Effector memory CD4-positive, alpha-beta T cell (primary cell): ENCODE results near the gene TSPAN5.

Source experiments
- DNase-seq, 3 donors: peaks; one replicate each; pipeline ENCODE4 v3.0.0-alpha.2; 2020
- H3K27ac ChIP-seq: 2 replicates; pipeline ENCODE4 v1.7.0; 2013; ENCODE audit warnings: mild to moderate bottlenecking, low read length, moderate library complexity; ENCODE audit not compliant: insufficient read depth, poor library complexity, severe bottlenecking
- H3K27me3 ChIP-seq: replicated peaks from 2 replicates; pipeline ENCODE4 v1.7.0; 2013; ENCODE audit warnings: mild to moderate bottlenecking, low read length; ENCODE audit not compliant: insufficient read depth, control insufficient read depth, poor library complexity, severe bottlenecking
- H3K36me3 ChIP-seq: 2 replicates; pipeline ENCODE4 v1.7.0; 2013; ENCODE audit warnings: mild to moderate bottlenecking, low read length, moderate library complexity; ENCODE audit not compliant: control insufficient read depth, insufficient read depth
- H3K4me1 ChIP-seq: 2 replicates; pipeline ENCODE4 v1.7.0; 2013; ENCODE audit warnings: low read length, mild to moderate bottlenecking; ENCODE audit not compliant: control insufficient read depth, insufficient read depth, poor library complexity, severe bottlenecking
- H3K4me3 ChIP-seq: 2 replicates; pipeline ENCODE4 v1.7.0; 2013; ENCODE audit warnings: low read length, low read depth, mild to moderate bottlenecking; ENCODE audit not compliant: insufficient read depth, poor library complexity, severe bottlenecking
- H3K9me3 ChIP-seq: 2 replicates; pipeline ENCODE4 v1.7.0; 2013; ENCODE audit warnings: mild to moderate bottlenecking, low read length, moderate library complexity; ENCODE audit not compliant: control insufficient read depth

The TSPAN5 gene

GRCh38 chr4:98624642-98625041, 33.8 kb downstream of the TSPAN5 start:
- H3K9me3 ChIP-seq, result no peaks in the 10 kb centered on the region
- H3K4me1 ChIP-seq, result peaks cover 3% of the 10 kb centered on the region
- no peaks in the 10 kb centered on the region for H3K36me3 ChIP-seq
- no peak for DNase-seq
- H3K27ac ChIP-seq, result no peak overlapping the region
- H3K4me3 ChIP-seq, result no peak overlapping the region
- H3K27me3 ChIP-seq, result no peaks in the 10 kb centered on the region

- Histone ChIP-seq H3K4me1 (peaks cover 3% of the 10 kb centered on the region), H3K9me3 (no peaks in the 10 kb centered on the region), H3K27ac (no peak overlapping the region), H3K36me3 (no peaks in the 10 kb centered on the region), H3K27me3 (no peaks in the 10 kb centered on the region), H3K4me3 (no peak overlapping the region)
- DNase-seq, result no peak
These were observed 34.3 kb downstream of the TSPAN5 start for GRCh38 chr4:98624144-98624543.

GRCh38 chr4:98623126-98623802, 35.1 kb downstream of the TSPAN5 start:
- Histone ChIP-seq H3K9me3 (no peaks in the 10 kb centered on the region), H3K27ac (no peak overlapping the region), H3K27me3 (no peaks in the 10 kb centered on the region), H3K4me1 (peaks cover 3% of the 10 kb centered on the region), H3K36me3 (no peaks in the 10 kb centered on the region), H3K4me3 (no peak overlapping the region)
- no peak for DNase-seq

DNA sequence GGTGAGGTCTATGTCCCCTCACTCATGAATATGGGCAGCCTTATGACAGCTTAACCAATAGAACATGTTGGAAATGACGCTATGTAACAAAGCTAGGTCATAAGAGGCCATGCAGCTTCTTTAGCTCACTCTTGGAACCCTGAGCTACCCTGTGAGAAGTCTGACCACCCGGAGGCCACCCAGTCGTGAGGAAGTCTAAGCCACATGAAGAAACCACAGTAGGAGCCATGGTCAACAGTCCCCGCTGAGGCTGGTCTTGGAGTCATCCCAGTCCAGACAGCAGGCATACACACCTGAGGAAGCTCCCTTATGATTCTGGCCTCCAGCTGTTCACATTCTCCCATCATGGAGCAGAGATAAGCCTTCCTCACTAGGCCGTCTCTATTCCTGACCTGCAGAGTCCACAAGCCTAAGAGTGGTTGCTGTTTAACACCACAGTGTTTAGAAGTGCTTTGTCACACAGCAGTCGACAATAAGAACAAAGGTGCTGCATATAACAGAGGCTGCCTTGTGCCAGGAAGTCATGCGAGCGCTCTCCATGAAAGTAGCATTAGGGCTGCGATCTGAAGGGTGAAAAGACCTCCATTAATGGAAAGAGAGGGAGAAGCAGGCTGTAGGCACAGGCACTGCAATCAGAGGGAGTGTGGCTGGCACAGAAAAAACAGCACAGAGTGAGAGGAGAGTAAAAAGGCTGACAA, 38.2 kb downstream of the TSPAN5 start:
- no peak for DNase-seq
- H3K4me3 ChIP-seq, result no peak overlapping the region
- no peak overlapping the region for H3K27ac ChIP-seq
- no peaks in the 10 kb centered on the region for H3K27me3 ChIP-seq
- H3K4me1 ChIP-seq, result peaks cover 3% of the 10 kb centered on the region
- H3K36me3 ChIP-seq, result no peaks in the 10 kb centered on the region
- H3K9me3 ChIP-seq, result no peaks in the 10 kb centered on the region

DNA sequence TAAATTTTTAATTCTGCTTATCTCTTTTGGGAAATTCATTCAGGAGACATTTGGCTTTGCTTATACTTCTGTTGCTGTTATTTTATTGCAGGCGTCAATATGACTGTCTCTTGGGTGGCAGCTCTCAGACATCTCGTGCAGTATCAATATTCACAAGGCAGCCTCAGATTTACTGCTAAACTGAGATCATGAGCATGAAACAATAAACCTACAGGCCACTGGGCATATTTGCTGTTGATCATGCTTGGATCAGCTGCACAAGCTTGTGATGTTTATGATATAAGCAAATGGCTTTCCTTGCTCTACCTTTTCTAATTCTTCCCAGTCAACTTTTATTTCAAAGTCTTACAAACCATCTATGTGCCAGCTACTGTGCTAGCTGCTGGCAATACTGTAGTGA, 39.2 kb downstream of the TSPAN5 start:
- no peaks in the 10 kb centered on the region for H3K9me3 ChIP-seq
- no peaks in the 10 kb centered on the region for H3K4me1 ChIP-seq
- no peak for DNase-seq
- no peak overlapping the region for H3K4me3 ChIP-seq
- no peaks in the 10 kb centered on the region for H3K36me3 ChIP-seq
- H3K27me3 ChIP-seq, result no peaks in the 10 kb centered on the region
- H3K27ac ChIP-seq, result no peak overlapping the region

DNA sequence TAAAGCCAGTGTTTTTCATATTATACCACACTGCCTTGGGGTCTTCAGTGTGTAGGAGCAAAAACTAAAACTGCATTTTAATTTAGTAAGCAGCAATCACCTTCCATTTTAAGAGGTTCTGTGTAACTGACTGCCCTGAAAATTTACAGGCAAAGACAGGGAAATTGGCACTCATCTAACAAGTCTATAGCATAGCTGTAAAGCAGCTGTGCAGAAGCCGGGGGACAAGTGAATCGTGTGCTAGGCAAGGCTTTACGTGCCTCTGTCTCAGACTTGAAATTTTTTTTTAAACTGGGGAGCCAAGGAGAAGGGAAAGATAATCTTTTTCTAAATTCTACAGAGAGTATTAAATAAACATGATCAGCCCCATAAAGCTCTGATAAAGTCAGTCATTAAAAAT, 39.7 kb downstream of the TSPAN5 start:
- no peaks in the 10 kb centered on the region for H3K27me3 ChIP-seq
- no peaks in the 10 kb centered on the region for H3K36me3 ChIP-seq
- DNase-seq, result no peak
- no peaks in the 10 kb centered on the region for H3K4me1 ChIP-seq
- H3K9me3 ChIP-seq, result no peaks in the 10 kb centered on the region
- no peak overlapping the region for H3K27ac ChIP-seq
- no peak overlapping the region for H3K4me3 ChIP-seq

DNA sequence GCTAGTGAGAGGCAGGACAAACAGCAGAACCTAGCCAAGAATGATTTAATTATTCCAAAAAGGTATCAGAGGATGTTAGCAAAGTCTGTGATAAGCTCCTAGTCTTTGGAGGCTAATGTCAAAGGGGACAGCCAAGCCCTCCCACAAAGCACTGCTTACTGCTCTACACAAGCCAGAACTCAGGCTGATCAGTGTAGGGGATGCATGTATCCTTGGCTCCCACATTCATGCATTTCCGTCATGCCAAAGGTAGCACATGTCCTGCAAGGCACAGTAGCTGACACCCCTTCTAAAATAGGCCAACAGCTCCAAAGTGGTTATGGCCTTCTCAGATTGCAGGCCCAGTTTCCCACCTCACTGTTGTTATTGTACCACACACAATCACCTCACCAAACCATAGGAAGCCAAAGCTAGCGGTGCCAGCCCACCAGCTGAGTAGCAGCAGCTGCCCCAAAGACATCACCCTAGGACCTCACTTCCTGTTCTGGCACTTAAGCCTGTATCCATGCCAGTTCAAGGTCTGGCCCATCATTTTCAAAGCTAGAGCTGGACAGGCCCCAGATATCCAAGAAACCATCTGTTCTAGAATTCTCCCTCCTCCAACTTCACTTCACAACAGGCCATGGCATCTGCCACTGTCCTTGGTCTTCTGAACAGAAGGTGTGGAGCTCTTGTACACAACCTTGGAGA, 40.9 kb downstream of the TSPAN5 start:
- Histone ChIP-seq H3K4me1 (no peaks in the 10 kb centered on the region), H3K4me3 (no peak overlapping the region), H3K27me3 (no peaks in the 10 kb centered on the region), H3K36me3 (no peaks in the 10 kb centered on the region), H3K27ac (no peak overlapping the region), H3K9me3 (no peaks in the 10 kb centered on the region)
- no peak for DNase-seq

- DNase-seq, result no peak
- no peak overlapping the region for H3K4me3 ChIP-seq
- no peaks in the 10 kb centered on the region for H3K9me3 ChIP-seq
- no peaks in the 10 kb centered on the region for H3K4me1 ChIP-seq
- H3K27me3 ChIP-seq, result no peaks in the 10 kb centered on the region
- no peak overlapping the region for H3K27ac ChIP-seq
- no peaks in the 10 kb centered on the region for H3K36me3 ChIP-seq
These were observed 42.4 kb downstream of the TSPAN5 start for GRCh38 chr4:98615991-98616390.

DNA sequence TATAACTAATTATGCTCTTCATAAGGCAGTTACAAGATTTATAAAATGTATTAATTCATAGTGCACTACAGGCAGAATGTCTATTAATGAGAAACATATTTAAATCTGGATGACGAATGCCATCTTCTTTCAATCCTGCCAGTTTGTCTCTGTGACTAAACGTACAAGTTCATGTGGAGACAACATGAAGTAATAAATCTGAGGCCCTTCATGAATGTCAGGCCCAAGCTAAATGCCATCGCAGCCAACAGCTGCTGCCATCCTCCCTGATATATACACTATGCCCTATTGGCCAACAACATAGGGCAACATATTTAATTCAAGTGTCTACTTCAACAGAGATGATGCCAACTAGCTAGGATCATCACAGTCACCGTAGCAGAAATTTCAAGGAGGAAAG, 43.7 kb downstream of the TSPAN5 start:
- no peak overlapping the region for H3K27ac ChIP-seq
- H3K4me3 ChIP-seq, result no peak overlapping the region
- no peaks in the 10 kb centered on the region for H3K4me1 ChIP-seq

DNA sequence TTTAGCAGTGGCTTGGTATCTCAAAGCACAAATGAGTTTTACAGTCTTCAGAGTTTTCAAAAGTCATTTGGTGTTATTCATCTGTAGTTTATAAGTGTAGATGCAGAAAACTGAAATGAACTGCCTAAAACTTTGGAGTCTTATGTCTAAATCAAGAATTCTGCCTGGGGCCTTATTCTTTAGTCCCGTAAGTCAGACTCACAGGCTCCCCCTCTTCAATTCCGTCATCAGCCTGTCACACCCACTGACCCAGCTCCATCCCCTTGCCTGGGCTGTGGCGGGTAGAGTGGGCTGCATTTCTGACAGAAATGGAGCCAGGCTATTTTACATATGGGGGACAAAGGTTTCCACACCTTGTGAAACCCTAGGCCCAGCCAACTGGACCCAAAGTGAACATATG, 44.3 kb downstream of the TSPAN5 start:
- Histone ChIP-seq H3K27me3 (no peaks in the 10 kb centered on the region), H3K4me3 (no peak overlapping the region), H3K27ac (no peak overlapping the region), H3K4me1 (no peaks in the 10 kb centered on the region), H3K36me3 (no peaks in the 10 kb centered on the region), H3K9me3 (no peaks in the 10 kb centered on the region)
- no peak for DNase-seq

More for the DNA sequence above, 43.7 kb downstream of the TSPAN5 start:
- H3K36me3 ChIP-seq, result no peaks in the 10 kb centered on the region
- H3K27me3 ChIP-seq, result no peaks in the 10 kb centered on the region
- no peaks in the 10 kb centered on the region for H3K9me3 ChIP-seq
- DNase-seq, result no peak
